ENCODE data around the gene RIIAD1. TPM values are rescaled to one million over a fixed set of nuclear protein-coding genes. Genes with fewer than 3 reads are reported as not detected.

The RIIAD1 gene, protein sequence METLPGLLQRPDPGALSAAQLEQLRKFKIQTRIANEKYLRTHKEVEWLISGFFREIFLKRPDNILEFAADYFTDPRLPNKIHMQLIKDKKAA
- total RNA-seq = not detected in 2 replicates

DNA sequence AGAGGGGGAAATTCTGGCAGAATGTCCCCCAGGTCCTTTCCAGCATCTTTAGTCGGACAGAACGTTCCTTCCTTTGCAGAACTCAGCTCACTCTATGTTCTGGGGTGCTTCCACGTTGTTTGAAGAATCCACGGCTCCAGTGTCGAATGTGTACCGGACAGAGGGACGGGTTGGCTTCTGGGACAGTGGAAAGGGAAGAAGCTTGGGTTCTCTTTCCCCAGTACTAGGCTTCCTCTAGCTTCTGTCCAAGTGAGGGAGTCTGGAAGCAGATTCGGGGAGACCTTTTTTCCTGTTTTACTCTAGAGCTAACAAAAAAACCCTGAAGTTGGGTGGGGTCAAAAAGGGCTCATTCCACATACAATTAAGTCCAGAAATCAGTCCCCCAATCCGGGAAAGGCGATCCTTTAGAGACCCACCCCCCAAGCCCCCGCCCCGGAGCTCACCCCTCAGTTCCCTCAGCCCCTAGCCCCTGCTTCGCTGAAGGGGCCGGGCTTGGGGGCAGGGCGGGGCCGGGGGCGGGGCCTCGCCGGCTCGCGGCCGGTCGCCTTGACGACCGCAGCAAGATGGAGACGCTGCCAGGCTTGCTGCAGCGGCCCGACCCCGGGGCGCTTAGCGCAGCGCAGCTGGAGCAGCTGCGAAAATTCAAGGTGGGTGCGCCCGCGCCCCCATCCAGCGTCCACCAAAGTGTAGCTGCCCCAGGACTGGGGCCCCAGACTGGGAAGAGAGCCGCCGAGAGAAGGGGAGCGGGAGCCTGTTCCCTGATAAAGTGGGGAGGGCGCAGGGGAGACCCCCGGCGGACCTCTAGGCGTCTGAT, at the start of gene RIIAD1:
TSS of gene RIIAD1 (plus strand) at position 549 of the 814 bp plus-strand sequence. CDS start at position 564, 15 bp downstream.

DNA sequence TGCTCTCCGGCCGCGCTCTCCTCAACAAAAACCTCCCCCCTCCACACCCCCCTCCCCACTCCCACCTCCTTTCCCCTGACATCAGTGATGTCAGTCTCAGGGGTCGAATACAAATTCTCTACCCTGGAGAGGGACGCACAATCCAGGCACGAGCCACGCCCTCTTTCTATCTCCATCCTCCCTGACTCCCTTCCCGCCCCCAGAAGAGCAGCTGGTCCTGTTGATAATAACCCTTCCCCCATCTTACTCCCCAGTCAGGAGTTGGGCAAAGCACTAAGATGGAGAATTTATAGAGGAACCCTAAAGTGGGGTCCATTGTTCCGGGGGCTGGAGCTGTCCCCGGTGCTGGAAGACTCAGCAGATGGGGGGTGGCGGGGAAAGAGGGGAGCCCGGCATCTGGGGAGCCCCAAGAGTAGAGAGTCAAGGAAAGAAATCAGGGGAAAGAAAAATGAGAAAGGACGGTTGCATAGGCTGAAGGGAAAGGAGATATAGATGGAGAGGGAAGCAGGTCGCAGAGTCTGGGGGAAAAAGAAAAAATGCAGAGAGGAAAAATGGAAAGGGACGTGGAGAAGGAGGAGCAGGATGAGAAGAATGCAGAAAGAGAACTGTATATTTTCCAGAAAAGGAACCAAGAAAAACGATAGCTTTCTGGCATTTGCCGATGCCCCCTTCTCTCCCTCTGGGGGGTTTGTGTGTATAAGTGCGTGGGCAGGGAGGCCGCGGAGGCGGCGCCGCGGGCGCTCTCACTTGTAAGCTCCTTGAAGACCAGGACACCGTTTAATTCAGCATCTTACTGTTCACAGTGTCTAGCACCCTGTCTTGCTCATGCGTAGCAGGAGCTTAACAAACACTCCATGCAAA, 4.3 kb upstream of the RIIAD1 start, which contains the start of gene CELF3:
TSS of gene CELF3 (minus strand) at position 33 of the 861 bp plus-strand sequence. CDS start 783 bp downstream, outside the sequence.

DNA sequence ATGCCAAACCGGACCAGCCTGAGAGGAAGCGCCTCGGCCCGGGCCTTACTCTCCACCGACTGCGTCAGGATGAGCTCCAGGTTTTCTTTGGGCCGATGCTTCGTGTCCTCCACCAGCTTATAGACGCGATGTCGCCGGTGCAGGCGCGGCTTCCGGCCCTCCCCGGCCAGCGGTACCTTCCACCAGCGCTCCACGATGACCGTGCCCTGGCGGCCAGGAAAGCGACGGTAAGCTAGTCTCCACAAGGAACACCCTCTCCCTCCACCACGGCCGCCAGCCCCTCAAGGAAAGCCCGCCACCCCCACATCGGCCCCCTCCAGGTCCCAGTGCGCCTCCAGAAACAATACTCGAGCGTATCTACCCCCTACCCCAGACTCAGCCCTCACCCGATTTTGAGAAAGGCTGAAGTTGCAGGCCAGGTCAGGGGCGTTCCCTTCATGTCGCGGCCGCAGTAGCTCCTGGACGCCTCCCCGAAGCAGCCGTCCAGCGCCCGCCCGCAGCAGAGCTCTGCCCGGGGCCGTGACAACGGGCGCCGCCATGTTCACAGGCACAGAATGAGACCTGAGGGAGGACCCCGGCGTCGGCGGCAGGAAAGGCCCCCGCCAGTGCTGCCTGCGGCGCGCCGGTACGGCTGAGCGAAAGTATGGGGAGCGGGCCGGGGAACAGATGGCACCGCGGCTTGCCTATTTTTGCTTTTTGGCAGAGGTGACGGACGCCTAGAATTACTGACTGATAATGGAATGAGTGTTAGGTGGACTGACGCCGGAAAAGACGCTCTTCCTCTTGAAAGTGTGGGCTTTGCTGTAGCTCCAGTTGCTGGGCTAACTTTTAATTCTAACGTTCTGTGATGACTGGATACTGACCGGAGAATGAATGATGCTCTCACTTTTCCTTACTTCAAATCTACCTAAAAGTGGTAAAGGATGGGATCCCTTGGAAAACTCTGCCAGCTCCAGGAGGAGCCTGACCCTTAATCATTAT, 41.9 kb downstream of the RIIAD1 start, which contains the start of gene MRPL9:
TSS of gene MRPL9 (minus strand) at position 556 of the 981 bp plus-strand sequence. CDS start at position 539, 17 bp downstream.

Other genes starting within 250 kb of the RIIAD1 start
- gene CGN, start 210.1 kb upstream of the RIIAD1 start, total RNA-seq = 0.11 and 0.26 TPM in 2 replicates
- gene TUFT1, start 181.2 kb upstream of the RIIAD1 start, total RNA-seq = 3.9 and 5.3 TPM in 2 replicates
- gene SNX27, start 109.5 kb upstream of the RIIAD1 start, total RNA-seq = 15.1 and 16.7 TPM in 2 replicates
- not detected in 2 replicates for gene CELF3, start 4.7 kb upstream of the RIIAD1 start, total RNA-seq
- gene MRPL9, start 42.0 kb downstream of the RIIAD1 start, total RNA-seq = 111 TPM in 2 replicates
- 3.8 and 3.9 TPM in 2 replicates for gene TDRKH, start 69.0 kb downstream of the RIIAD1 start, total RNA-seq
- gene LINGO4, start 83.9 kb downstream of the RIIAD1 start, total RNA-seq = not detected in 2 replicates
- not detected in 2 replicates for gene RORC, start 110.3 kb downstream of the RIIAD1 start, total RNA-seq
- 0.11 and 0.26 TPM in 2 replicates for gene C2CD4D, start 118.3 kb downstream of the RIIAD1 start, total RNA-seq
- gene THEM5, start 132.2 kb downstream of the RIIAD1 start, total RNA-seq = 0.33 and 0.34 TPM in 2 replicates
- gene THEM4, start 188.0 kb downstream of the RIIAD1 start, total RNA-seq = 5.0 and 7.7 TPM in 2 replicates